Sciatic nerve (tissue), 2 donors: ENCODE results near the gene SEMA3B. TPM values are rescaled to one million over a fixed set of nuclear protein-coding genes. Genes with fewer than 3 reads are reported as not detected.
"Not testable (repeated sequence)": the region's sequence is repeated elsewhere in the genome, so short reads cannot be mapped to it uniquely, and the experiment has no call there.

Experiments used
- ATAC-seq: fragments of 200-7000 bp; cut with Tn5 transposase; one replicate; pipeline ENCODE4 v1.9.1; 2020; ENCODE audit warnings: mild to moderate bottlenecking, moderate library complexity
- DNase-seq: peaks from one replicate; pipeline ENCODE4 v3.0.0-alpha.2; 2020; ENCODE audit warnings: low spot score
- intact Hi-C: fragments of 100-400 bp; cut with DNase I; formaldehyde crosslinking; loops from one replicate; pipeline ENCODE4 v1.14.2; 2022
- total RNA-seq: library from RNA; stranded (reverse); fragmentation: NEBNext Ultra II Directional; extraction: Animal tissue kit (Norgen Biotek cat#: 25700); gene quantifications from one replicate; pipeline ENCODE4 v1.2.1, GENCODE V29; 2021
- donor health status: DM: no; HTN: no; CAD: no.
- donor health status: DM: no; HTN: no; CAD: no.

The SEMA3B gene
- total RNA-seq, 1 donor from 2014 or later, result 390 TPM

- DNase-seq (peak; percentile 100), ATAC-seq (peak; percentile 93)
- intact Hi-C loops, result no loop called here
Observed at GRCh38 chr3:50298836-50299637, 30.1 kb downstream of the SEMA3B start, which contains the start of the genes HYAL3 and NAA80. Gene HYAL3, minus strand, starts transcription at chr3:50299405. Its CDS starts 3,803 bp downstream, at chr3:50295602. Gene NAA80, minus strand, starts transcription at chr3:50299405. Its CDS starts 1,942 bp downstream, at chr3:50297463.

- intact Hi-C loops, result no loop called here
- ATAC-seq (no peak), DNase-seq (no peak)
Observed at GRCh38 chr3:50299638-50299928, 30.6 kb downstream of the SEMA3B start.

GRCh38 chr3:50299929-50300680 is 31.2 kb downstream of the SEMA3B start:
- DNase-seq (no peak), ATAC-seq (peak; percentile 5)
- intact Hi-C loops, result no loop called here

GRCh38 chr3:50300681-50301254 is 31.8 kb downstream of the SEMA3B start:
- intact Hi-C loops, result no loop called here
- ATAC-seq (no peak), DNase-seq (no peak)

GRCh38 chr3:50302095-50303012 is 33.4 kb downstream of the SEMA3B start:
- DNase-seq, result no peak
- no peak for ATAC-seq

GRCh38 chr3:50303013-50303815 is 34.3 kb downstream of the SEMA3B start, which contains the start of gene HYAL1:
Gene HYAL1, minus strand, starts transcription at chr3:50303574. Its CDS starts 618 bp downstream, at chr3:50302956.
- DNase-seq (peak; percentile 86), ATAC-seq (peak; percentile 57)
- intact Hi-C loops, result no loop called here

More at GRCh38 chr3:50302095-50303012, 33.4 kb downstream of the SEMA3B start:
- intact Hi-C loops, result no loop called here

GRCh38 chr3:50304601-50305000 is 35.7 kb downstream of the SEMA3B start:
- intact Hi-C loops, result no loop called here
- DNase-seq (no peak), ATAC-seq (no peak)

GRCh38 chr3:50312041-50312440 is 43.1 kb downstream of the SEMA3B start:
- DNase-seq, intact Hi-C loops, ATAC-seq: not testable (repeated sequence)

- ATAC-seq (no peak), DNase-seq (no peak)
- intact Hi-C loops, result no loop called here
Observed at GRCh38 chr3:50314342-50314741, 45.4 kb downstream of the SEMA3B start.

- intact Hi-C loops, result no loop called here
- ATAC-seq (no peak), DNase-seq (no peak)
Observed at GRCh38 chr3:50314816-50315215, 45.9 kb downstream of the SEMA3B start.

GRCh38 chr3:50316657-50317242 is 47.8 kb downstream of the SEMA3B start:
- no peak for ATAC-seq
- intact Hi-C loops, result no loop called here
- DNase-seq, result no peak

GRCh38 chr3:50317300-50317699 is 48.4 kb downstream of the SEMA3B start:
- no peak for DNase-seq
- intact Hi-C loops, result no loop called here

GRCh38 chr3:50318163-50318562 is 49.2 kb downstream of the SEMA3B start:
- ATAC-seq (no peak), DNase-seq (no peak)
- intact Hi-C loops, result no loop called here

More at GRCh38 chr3:50317300-50317699, 48.4 kb downstream of the SEMA3B start:
- no peak for ATAC-seq

- no peak for ATAC-seq
- DNase-seq, result no peak
- intact Hi-C loops, result no loop called here
Observed at GRCh38 chr3:50318615-50319014, 49.7 kb downstream of the SEMA3B start.

GRCh38 chr3:50319181-50319893 is 50.4 kb downstream of the SEMA3B start:
- intact Hi-C loops, result no loop called here
- no peak for DNase-seq
- ATAC-seq, result no peak

- intact Hi-C loops, result no loop called here
- DNase-seq, result no peak
- ATAC-seq, result no peak
Observed at GRCh38 chr3:50319894-50320625, 51.1 kb downstream of the SEMA3B start.
